Astrocyte (in vitro differentiated cells and primary cell): Measurements from ENCODE around the gene NR3C1. TPM values are rescaled to one million over a fixed set of nuclear protein-coding genes. Genes with fewer than 3 reads are reported as not detected.

Experiments
- DNase-seq: peaks from one replicate; pipeline ENCODE4 v3.0.0-alpha.2; 2010; ENCODE audit warnings: low read depth
- FAIRE-seq: peaks from 2 replicates; lab custom pipeline; 2011; peaks lifted over from hg19 to GRCh38; lab: Jason Lieb, UNC
- H2AFZ ChIP-seq: 2 replicates; pipeline ENCODE4 v1.6.0; 2012; ENCODE audit warnings: low read depth, low read length, inconsistent platforms
- H3K27ac ChIP-seq: 2 replicates; pipeline ENCODE4 v1.5.1; 2011; ENCODE audit warnings: low read depth, low read length, inconsistent platforms
- H3K27me3 ChIP-seq: 2 replicates; pipeline ENCODE4 v1.6.0; 2011; ENCODE audit warnings: low read length, inconsistent platforms; ENCODE audit not compliant: insufficient read depth
- H3K36me3 ChIP-seq: 2 replicates; pipeline ENCODE4 v1.5.1; 2011; ENCODE audit warnings: low read length, inconsistent platforms; ENCODE audit not compliant: insufficient read depth
- H3K4me1 ChIP-seq: 2 replicates; pipeline ENCODE4 v1.5.1; 2011; ENCODE audit warnings: low read length, inconsistent platforms; ENCODE audit not compliant: insufficient read depth
- H3K4me2 ChIP-seq: 2 replicates; pipeline ENCODE4 v1.6.0; 2012; ENCODE audit warnings: low read length, inconsistent platforms
- H3K4me3 ChIP-seq: 2 replicates; pipeline ENCODE4 v1.5.1; 2011; ENCODE audit warnings: low read depth, mild to moderate bottlenecking, low read length, inconsistent platforms; ENCODE audit not compliant: insufficient read depth
- H3K79me2 ChIP-seq: 2 replicates; pipeline ENCODE4 v1.6.0; 2012; ENCODE audit warnings: mild to moderate bottlenecking, low read length, inconsistent platforms; ENCODE audit not compliant: insufficient read depth
- H3K9ac ChIP-seq: 2 replicates; pipeline ENCODE4 v1.6.0; 2012; ENCODE audit warnings: mild to moderate bottlenecking, low read length, inconsistent platforms
- H3K9me3 ChIP-seq: 2 replicates; pipeline ENCODE4 v1.5.1; 2012; ENCODE audit warnings: low read depth, mild to moderate bottlenecking, low read length, inconsistent platforms; ENCODE audit not compliant: insufficient read depth
- H4K20me1 ChIP-seq: 2 replicates; pipeline ENCODE4 v1.6.0; 2012; ENCODE audit warnings: low read length, inconsistent platforms; ENCODE audit not compliant: insufficient read depth
- H3K27ac Mint-ChIP-seq: one replicate; pipeline ENCODE4 v1.8.0; 2021; ENCODE audit warnings: mild to moderate bottlenecking, mixed read lengths; ENCODE audit not compliant: unreplicated experiment
- H3K27me3 Mint-ChIP-seq: one replicate; pipeline ENCODE4 v1.8.0; 2021; ENCODE audit warnings: low read depth, mixed read lengths; ENCODE audit not compliant: unreplicated experiment
- H3K36me3 Mint-ChIP-seq: one replicate; pipeline ENCODE4 v1.8.0; 2021; ENCODE audit warnings: low read depth, mixed read lengths; ENCODE audit not compliant: unreplicated experiment
- H3K4me1 Mint-ChIP-seq: one replicate; pipeline ENCODE4 v1.8.0; 2021; ENCODE audit warnings: low read depth, mixed read lengths; ENCODE audit not compliant: unreplicated experiment
- H3K4me3 Mint-ChIP-seq: one replicate; pipeline ENCODE4 v1.8.0; 2021; ENCODE audit warnings: mild to moderate bottlenecking, moderate library complexity, mixed read lengths; ENCODE audit not compliant: unreplicated experiment
- H3K9me3 Mint-ChIP-seq: one replicate; pipeline ENCODE4 v1.8.0; 2021; ENCODE audit warnings: mild to moderate bottlenecking, mixed read lengths; ENCODE audit not compliant: unreplicated experiment
- EZH2 ChIP-seq: IDR thresholded peaks from 2 replicates; pipeline ENCODE4 v1.6.1; 2012; ENCODE audit warnings: mild to moderate bottlenecking, low read length, inconsistent platforms; ENCODE audit not compliant: insufficient read depth
- total RNA-seq: library from RNA; stranded (reverse); gene quantifications from 2 replicates; pipeline ENCODE4 v1.2.1, GENCODE V29; 2021
- TF ChIP-seq, protein P1 (sequence below): IDR thresholded peaks from 2 replicates; pipeline ENCODE4 v1.5.1; 2011; ENCODE audit warnings: low read depth, mild to moderate bottlenecking, inconsistent platforms, low read length, moderate library complexity; ENCODE audit not compliant: insufficient read depth

Gene NR3C1
- total RNA-seq, 1 donor from 2014 or later, result 35.4 TPM

- Mint-ChIP-seq H3K27ac (no peak overlapping the region), H3K9me3 (peaks cover 7% of the 10 kb centered on the region)
These were observed 137.5 kb downstream of the NR3C1 start for GRCh38 chr5:143265995-143266394.

DNA sequence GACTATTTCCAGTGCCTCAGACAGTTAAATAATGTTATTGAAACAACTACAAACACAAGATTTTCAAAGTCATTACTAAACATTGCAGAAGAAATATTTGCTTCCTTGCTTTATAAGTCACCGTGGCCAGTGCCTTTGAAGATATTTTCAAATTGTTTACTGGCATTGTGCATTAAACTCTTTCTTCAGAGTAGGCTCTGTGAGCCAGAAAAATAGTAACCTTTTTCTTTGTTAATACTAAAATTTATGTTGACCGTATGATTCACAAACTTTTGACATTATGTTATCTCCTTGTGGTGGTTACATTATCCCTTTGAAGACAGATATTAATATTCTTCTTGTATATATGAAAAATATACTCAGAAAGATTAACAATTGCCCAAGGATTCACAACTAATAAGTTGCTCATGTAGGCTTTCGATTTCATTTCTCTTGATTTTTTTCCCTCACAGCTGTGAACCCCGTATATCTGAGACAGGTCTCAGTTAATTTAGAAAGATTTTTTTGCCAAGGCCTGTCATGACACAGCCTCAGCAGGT, 140.1 kb downstream of the NR3C1 start:
- Histone ChIP-seq H3K9ac (no peak overlapping the region), H3K4me1 (peaks cover 4% of the 10 kb centered on the region), H4K20me1 (no peaks in the 10 kb centered on the region), H3K79me2 (no peaks in the 10 kb centered on the region), H3K9me3 (no peaks in the 10 kb centered on the region), H3K4me2 (no peak overlapping the region), H3K27me3 (no peaks in the 10 kb centered on the region), H2AFZ (no peak overlapping the region), H3K4me3 (no peak overlapping the region), H3K27ac (no peak overlapping the region), H3K36me3 (no peaks in the 10 kb centered on the region)
- FAIRE-seq, result no peak
- peak overlapping the region; percentile 36 for H3K27ac Mint-ChIP-seq
- no peak for TF ChIP-seq EZH2
- TF ChIP-seq, protein P1, sequence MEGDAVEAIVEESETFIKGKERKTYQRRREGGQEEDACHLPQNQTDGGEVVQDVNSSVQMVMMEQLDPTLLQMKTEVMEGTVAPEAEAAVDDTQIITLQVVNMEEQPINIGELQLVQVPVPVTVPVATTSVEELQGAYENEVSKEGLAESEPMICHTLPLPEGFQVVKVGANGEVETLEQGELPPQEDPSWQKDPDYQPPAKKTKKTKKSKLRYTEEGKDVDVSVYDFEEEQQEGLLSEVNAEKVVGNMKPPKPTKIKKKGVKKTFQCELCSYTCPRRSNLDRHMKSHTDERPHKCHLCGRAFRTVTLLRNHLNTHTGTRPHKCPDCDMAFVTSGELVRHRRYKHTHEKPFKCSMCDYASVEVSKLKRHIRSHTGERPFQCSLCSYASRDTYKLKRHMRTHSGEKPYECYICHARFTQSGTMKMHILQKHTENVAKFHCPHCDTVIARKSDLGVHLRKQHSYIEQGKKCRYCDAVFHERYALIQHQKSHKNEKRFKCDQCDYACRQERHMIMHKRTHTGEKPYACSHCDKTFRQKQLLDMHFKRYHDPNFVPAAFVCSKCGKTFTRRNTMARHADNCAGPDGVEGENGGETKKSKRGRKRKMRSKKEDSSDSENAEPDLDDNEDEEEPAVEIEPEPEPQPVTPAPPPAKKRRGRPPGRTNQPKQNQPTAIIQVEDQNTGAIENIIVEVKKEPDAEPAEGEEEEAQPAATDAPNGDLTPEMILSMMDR, result no peak
- peak; percentile 16 for DNase-seq
- peaks cover 3% of the 10 kb centered on the region for H3K4me1 Mint-ChIP-seq
- no peak overlapping the region for H3K4me3 Mint-ChIP-seq
- H3K27me3 Mint-ChIP-seq, result no peaks in the 10 kb centered on the region
- H3K9me3 Mint-ChIP-seq, result peaks cover 7% of the 10 kb centered on the region
- peaks cover 2% of the 10 kb centered on the region for H3K36me3 Mint-ChIP-seq

More at GRCh38 chr5:143265995-143266394, 137.5 kb downstream of the NR3C1 start:
- TF ChIP-seq EZH2, result no peak
- H3K79me2 ChIP-seq, result no peaks in the 10 kb centered on the region
- Mint-ChIP-seq H3K4me3 (no peak overlapping the region), H3K36me3 (peaks cover 2% of the 10 kb centered on the region), H3K4me1 (peaks cover 3% of the 10 kb centered on the region), H3K27me3 (no peaks in the 10 kb centered on the region)
- no peaks in the 10 kb centered on the region for H3K27me3 ChIP-seq
- H3K4me1 ChIP-seq, result peaks cover 4% of the 10 kb centered on the region
- FAIRE-seq, result peak; percentile 69
- no peaks in the 10 kb centered on the region for H4K20me1 ChIP-seq
- DNase-seq, result no peak
- H3K36me3 ChIP-seq, result no peaks in the 10 kb centered on the region
- no peak overlapping the region for H3K4me2 ChIP-seq
- H3K4me3 ChIP-seq, result no peak overlapping the region
- H2AFZ ChIP-seq, result no peak overlapping the region
- no peak overlapping the region for H3K27ac ChIP-seq
- no peak overlapping the region for H3K9ac ChIP-seq
- no peaks in the 10 kb centered on the region for H3K9me3 ChIP-seq

DNA sequence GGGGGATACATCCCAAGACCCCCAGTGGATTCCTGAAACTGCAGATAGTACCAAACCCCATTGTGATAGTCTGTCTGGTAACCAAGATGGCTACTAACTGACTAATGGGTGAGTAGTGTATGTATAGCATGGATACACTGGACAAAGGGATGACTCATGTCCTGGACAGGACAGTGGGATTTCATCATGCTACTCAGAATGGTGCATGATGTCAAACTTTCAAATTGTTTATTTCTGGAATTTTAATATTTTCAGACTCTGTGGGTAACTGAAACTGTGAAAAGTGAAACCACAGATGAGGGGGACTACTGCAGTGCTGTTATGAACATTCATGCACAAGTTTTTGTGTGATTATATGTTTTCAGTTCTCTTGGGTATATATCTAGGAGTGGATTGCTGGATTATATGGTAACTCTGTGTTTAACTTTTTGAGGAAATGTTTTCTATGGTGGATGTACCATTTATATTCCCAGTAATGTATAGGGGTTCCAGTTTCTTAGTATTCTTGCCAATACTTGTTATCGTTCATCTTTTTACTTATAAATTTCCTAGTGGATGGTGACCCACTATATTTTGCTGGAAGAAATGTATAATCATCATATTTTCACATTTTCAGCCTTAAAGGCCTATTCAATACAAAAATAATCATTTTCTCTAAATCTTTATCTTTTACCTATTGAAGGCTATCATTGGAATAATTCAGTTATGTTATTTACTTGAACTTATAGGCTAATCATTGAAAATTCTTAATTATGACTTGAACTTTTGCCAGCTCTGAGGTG, 140.9 kb downstream of the NR3C1 start:
- DNase-seq, result peak; percentile 88
- Histone ChIP-seq H3K9ac (peak overlapping the region; percentile 40), H3K79me2 (no peaks in the 10 kb centered on the region), H3K4me2 (peak overlapping the region; percentile 35), H2AFZ (peak overlapping the region; percentile 3), H3K27me3 (no peaks in the 10 kb centered on the region), H3K36me3 (no peaks in the 10 kb centered on the region), H3K4me1 (peaks cover 4% of the 10 kb centered on the region), H3K4me3 (no peak overlapping the region), H3K27ac (peak overlapping the region; percentile 77), H3K9me3 (no peaks in the 10 kb centered on the region), H4K20me1 (no peaks in the 10 kb centered on the region)
- Mint-ChIP-seq H3K4me3 (no peak overlapping the region), H3K4me1 (peaks cover 3% of the 10 kb centered on the region), H3K27me3 (no peaks in the 10 kb centered on the region), H3K36me3 (peaks cover under 1% of the 10 kb centered on the region), H3K9me3 (peaks cover 2% of the 10 kb centered on the region), H3K27ac (peak overlapping the region; percentile 96)
- FAIRE-seq, result peak; percentile 55
- no peak for TF ChIP-seq EZH2
- TF ChIP-seq, protein P1, result no peak
